Activated T-helper 2 cell treated with anti-CD3 and anti-CD28 coated beads, Interferon-gamma antibody, Interleukin-2, Interleukin-4, amounts not matched to agents 10 μg/mL and 5 μg/mL and 100 μg/mL, durations not matched to agents 14 hours and 24 hours and 36 hours (primary cell): Measurements from ENCODE around the gene TMPRSS12. TPM values are rescaled to one million over a fixed set of nuclear protein-coding genes. Genes with fewer than 3 reads are reported as not detected.
"Not testable (repeated sequence)": the region's sequence is repeated elsewhere in the genome, so short reads cannot be mapped to it uniquely, and the experiment has no call there.

Experiments
- DNase-seq: peaks from one replicate; pipeline ENCODE4 v3.0.0; 2021; ENCODE audit warnings: low spot score
- H3K27ac Mint-ChIP-seq: one replicate; pipeline ENCODE4 v1.8.0; 2021; ENCODE audit warnings: mixed read lengths
- H3K27me3 Mint-ChIP-seq: one replicate; pipeline ENCODE4 v1.8.0; 2021; ENCODE audit warnings: low read depth, mixed read lengths
- H3K36me3 Mint-ChIP-seq: one replicate; pipeline ENCODE4 v1.8.0; 2021; ENCODE audit warnings: low read depth, mixed read lengths
- H3K4me1 Mint-ChIP-seq: one replicate; pipeline ENCODE4 v1.8.0; 2021; ENCODE audit warnings: low read depth, mixed read lengths
- H3K4me3 Mint-ChIP-seq: one replicate; pipeline ENCODE4 v1.8.0; 2021; ENCODE audit warnings: low read depth, mild to moderate bottlenecking, moderate library complexity, mixed read lengths
- H3K9me3 Mint-ChIP-seq: one replicate; pipeline ENCODE4 v1.8.0; 2021; ENCODE audit warnings: mixed read lengths
- intact Hi-C: fragments of 100-400 bp; cut with micrococcal nuclease; formaldehyde crosslinking; loops from one replicate; pipeline ENCODE4 v1.15.1; 2023
- total RNA-seq: library from RNA; stranded (reverse); gene quantifications from 2 replicates; pipeline ENCODE4 v1.2.3, GENCODE V29; 2022

TMPRSS12 gene, protein sequence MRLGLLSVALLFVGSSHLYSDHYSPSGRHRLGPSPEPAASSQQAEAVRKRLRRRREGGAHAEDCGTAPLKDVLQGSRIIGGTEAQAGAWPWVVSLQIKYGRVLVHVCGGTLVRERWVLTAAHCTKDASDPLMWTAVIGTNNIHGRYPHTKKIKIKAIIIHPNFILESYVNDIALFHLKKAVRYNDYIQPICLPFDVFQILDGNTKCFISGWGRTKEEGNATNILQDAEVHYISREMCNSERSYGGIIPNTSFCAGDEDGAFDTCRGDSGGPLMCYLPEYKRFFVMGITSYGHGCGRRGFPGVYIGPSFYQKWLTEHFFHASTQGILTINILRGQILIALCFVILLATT
- not detected in 2 replicates for total RNA-seq

DNA sequence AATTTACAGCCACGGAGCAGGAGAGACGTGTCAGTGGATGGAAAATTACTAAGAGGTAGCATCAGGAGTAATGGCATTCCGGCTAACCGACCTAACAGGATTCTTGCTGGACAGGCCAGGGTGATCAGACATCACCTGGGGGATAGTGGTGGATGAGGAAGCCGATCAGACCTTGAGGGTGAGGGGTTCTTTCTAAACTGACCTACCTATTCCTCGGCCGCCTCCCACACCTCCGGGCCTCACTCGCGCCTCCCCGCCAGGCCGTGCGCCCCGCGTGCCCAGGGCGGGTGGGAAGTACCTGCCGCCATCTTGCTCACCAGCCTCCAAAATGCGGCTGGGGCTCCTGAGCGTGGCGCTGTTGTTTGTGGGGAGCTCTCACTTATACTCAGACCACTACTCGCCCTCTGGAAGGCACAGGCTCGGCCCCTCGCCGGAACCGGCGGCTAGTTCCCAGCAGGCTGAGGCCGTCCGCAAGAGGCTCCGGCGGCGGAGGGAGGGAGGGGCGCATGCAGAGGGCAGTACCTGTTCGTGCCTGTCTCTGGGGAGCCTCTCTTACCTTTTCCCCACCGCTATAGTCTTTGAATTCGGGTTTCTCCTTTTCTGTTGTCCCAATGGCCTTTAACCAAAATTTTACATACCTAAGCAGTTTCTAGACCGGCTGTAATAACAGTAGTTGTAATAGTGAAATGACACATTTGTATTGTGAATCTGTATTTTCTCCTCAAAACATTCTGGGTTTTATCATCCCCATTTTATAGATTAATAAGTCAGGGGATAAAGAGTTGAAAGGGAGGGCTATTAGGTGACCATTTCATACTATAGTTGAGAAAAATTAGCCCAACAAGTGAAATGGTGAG is at the start of gene TMPRSS12:
Gene TMPRSS12, plus strand, starts transcription at position 290 of the 857 bp plus-strand sequence. Its CDS starts 39 bp downstream, at position 329.
- no peak for DNase-seq
- H3K27ac Mint-ChIP-seq = no peak within 1 kb of the TSS
- no peaks in the 10 kb centered on the region for H3K36me3 Mint-ChIP-seq
- no peak within 1 kb of the TSS for H3K4me3 Mint-ChIP-seq
- intact Hi-C loops = no loop called here
- peaks cover 17% of the 10 kb centered on the region for H3K9me3 Mint-ChIP-seq
- H3K4me1 Mint-ChIP-seq = no peaks in the 10 kb centered on the region
- H3K27me3 Mint-ChIP-seq = peaks cover 7% of the 10 kb centered on the region

DNA sequence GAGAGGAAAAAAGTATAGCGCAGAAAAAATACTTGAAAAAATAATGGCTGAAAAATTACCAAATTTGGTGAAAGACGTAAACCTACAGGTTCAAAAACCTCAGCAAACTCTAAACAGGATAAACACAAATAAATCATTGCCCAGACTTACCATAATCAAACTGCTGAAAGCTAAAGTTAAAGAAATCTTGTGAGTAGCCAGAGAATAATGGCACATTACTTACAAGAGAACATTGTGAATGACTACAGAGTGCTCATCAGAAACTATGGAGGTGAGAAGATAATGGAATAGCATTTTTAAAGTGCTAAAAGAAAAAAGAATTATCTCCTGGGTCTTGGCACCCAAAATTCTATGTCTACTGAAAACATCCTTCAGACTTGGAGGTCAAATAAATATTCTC is 42.8 kb upstream of the TMPRSS12 start:
- DNase-seq = no peak
- peaks cover 21% of the 10 kb centered on the region for H3K9me3 Mint-ChIP-seq
- H3K27me3 Mint-ChIP-seq = no peaks in the 10 kb centered on the region
- no peaks in the 10 kb centered on the region for H3K4me1 Mint-ChIP-seq
- H3K36me3 Mint-ChIP-seq = peaks cover 81% of the 10 kb centered on the region
- H3K4me3 Mint-ChIP-seq = no peak overlapping the region
- H3K27ac Mint-ChIP-seq = no peak overlapping the region
- intact Hi-C loops = no loop called here

DNA sequence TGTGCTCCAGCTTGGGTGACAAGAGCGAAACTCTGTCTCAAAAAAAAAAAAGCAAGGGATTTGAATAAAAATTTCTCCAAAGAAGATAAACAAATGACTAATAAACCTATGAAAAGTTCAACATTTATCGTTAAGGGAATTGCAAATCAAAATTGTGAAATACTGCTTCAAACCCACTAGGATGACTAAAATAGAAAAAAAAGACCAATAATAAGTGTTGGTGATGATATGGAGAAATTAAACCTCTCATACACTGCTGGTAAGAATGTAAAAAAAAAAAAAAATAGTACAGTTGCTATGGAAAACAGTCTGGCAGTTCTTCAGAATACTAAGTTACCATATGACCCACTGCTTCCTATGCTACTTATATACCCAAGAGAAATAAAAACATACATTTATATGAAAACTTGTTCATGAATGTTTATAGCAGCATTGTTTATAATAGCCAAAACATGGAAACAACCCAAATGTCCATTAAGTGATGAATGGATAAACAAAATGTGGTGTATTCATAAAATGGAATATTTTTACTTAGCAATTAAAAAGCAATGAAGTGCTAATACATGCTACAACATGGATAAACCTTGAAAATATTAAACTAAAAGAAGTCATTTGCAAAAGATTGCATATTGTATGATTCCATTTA is 39.4 kb upstream of the TMPRSS12 start:
- Mint-ChIP-seq H3K9me3 (peaks cover 18% of the 10 kb centered on the region), H3K27me3 (no peaks in the 10 kb centered on the region), H3K27ac (no peak overlapping the region), H3K4me1 (no peaks in the 10 kb centered on the region), H3K4me3 (no peak overlapping the region), H3K36me3 (peaks cover 57% of the 10 kb centered on the region)
- intact Hi-C loops = no loop called here
- no peak for DNase-seq

DNA sequence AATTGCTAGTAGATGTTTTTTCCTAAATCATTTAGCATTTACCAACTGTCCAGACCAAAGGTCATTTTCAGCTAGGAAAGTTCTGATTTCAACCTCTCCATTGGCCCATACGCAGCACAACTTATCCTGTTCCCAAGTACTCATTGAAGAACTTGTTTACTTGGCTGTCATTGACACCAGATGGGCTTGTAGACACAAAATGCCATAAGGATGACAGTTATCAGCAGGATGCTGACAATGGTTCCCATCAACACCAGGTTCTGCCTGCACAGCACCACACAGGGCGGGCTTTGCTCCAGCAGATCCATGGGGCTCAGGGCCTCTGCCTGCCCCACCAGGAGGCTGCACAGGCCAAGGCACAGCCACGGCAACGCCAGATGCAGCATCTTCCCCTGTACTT is 36.5 kb upstream of the TMPRSS12 start:
- intact Hi-C loops = no loop called here
- no peak overlapping the region for H3K27ac Mint-ChIP-seq

DNA sequence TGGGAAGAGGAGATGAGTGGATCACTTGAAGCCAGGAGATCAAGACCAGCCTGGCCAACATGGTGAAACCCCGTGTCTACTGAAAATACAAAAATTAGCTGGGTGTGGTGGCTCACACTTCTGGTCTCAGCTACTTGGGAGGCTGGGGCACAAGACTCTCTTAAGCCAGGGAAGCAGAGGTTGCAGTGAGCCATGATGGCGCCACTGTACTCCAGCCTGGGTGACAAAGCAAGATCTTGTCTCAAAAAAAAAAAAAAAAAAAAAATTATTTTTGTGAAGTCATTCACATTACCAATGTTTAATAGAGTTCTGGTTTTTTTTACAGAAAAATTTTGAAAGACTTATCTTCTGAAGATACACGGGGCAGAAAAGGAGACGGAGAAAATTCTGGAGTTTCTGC is 33.6 kb upstream of the TMPRSS12 start:
- H3K36me3 Mint-ChIP-seq = peaks cover 35% of the 10 kb centered on the region
- intact Hi-C loops, H3K4me3 Mint-ChIP-seq, H3K27me3 Mint-ChIP-seq, H3K27ac Mint-ChIP-seq, H3K9me3 Mint-ChIP-seq, H3K4me1 Mint-ChIP-seq, DNase-seq: not testable (repeated sequence)

More for the DNA sequence above, 36.5 kb upstream of the TMPRSS12 start:
- DNase-seq = no peak
- no peaks in the 10 kb centered on the region for H3K27me3 Mint-ChIP-seq
- H3K36me3 Mint-ChIP-seq = peaks cover 39% of the 10 kb centered on the region
- no peaks in the 10 kb centered on the region for H3K4me1 Mint-ChIP-seq
- no peak overlapping the region for H3K4me3 Mint-ChIP-seq
- no peaks in the 10 kb centered on the region for H3K9me3 Mint-ChIP-seq

GRCh38 chr12:50814921-50815320 is 27.8 kb upstream of the TMPRSS12 start:
- intact Hi-C loops = not testable (repeated sequence)

DNA sequence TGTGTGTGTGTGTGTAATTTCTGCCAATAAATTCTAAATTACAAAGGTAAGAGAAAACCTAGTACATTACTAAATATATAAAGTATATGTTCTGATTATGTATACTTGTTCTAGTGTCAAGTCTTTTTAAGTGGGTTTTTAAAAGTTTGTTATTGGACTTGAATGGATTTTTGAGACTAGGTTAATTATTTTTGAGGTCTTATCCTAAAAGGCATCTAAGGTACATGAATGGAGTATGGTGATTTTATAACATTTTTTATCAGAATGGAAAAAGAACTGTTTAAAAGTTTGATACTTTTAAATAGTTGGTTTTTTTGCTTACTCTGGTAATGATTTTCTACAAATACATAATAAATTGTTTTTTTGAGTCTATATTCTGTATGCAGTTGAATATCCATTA is 22.5 kb upstream of the TMPRSS12 start:
- Mint-ChIP-seq H3K27ac (no peak overlapping the region), H3K9me3 (no peaks in the 10 kb centered on the region), H3K4me3 (no peak overlapping the region), H3K4me1 (peaks cover 5% of the 10 kb centered on the region), H3K27me3 (no peaks in the 10 kb centered on the region), H3K36me3 (peaks cover 37% of the 10 kb centered on the region)
- DNase-seq = no peak
- intact Hi-C loops = loop anchor here (5.0 to 10.0 kb wide), 2 partner anchors 58 to 525 kb away; partner anchors contain the start of genes ATF1 and CELA1

More at GRCh38 chr12:50814921-50815320, 27.8 kb upstream of the TMPRSS12 start:
- DNase-seq, H3K4me1 Mint-ChIP-seq, H3K27ac Mint-ChIP-seq, H3K4me3 Mint-ChIP-seq, H3K27me3 Mint-ChIP-seq, H3K9me3 Mint-ChIP-seq: not testable (repeated sequence)
- peaks cover 59% of the 10 kb centered on the region for H3K36me3 Mint-ChIP-seq

DNA sequence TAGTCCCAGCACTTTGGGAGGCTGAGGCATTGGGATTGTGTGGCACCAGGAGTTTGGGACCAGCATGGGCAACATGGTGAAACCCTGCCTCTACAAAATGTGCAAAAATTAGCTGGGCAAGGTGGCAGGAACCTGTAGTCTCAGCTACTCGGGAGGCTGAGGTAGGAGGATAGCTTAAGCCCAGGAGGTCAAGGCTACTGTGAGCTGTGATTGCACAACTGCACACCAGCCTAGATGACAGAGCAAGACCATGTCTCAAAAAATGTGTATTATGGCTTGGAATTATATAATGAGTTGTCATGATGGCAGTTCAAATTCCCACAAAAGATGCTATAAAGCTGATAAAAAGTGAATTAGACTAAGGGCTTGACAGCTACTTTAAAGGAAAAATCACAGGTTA is 20.6 kb upstream of the TMPRSS12 start:
- H3K27me3 Mint-ChIP-seq = no peaks in the 10 kb centered on the region
- peaks cover 21% of the 10 kb centered on the region for H3K36me3 Mint-ChIP-seq
- H3K4me1 Mint-ChIP-seq = peaks cover 6% of the 10 kb centered on the region
- DNase-seq = no peak
- no peaks in the 10 kb centered on the region for H3K9me3 Mint-ChIP-seq
- intact Hi-C loops = loop anchor here (5.0 to 10.0 kb wide), 2 partner anchors 60 to 523 kb away; partner anchors contain the start of genes ATF1 and CELA1
- no peak overlapping the region for H3K4me3 Mint-ChIP-seq
- no peak overlapping the region for H3K27ac Mint-ChIP-seq

DNA sequence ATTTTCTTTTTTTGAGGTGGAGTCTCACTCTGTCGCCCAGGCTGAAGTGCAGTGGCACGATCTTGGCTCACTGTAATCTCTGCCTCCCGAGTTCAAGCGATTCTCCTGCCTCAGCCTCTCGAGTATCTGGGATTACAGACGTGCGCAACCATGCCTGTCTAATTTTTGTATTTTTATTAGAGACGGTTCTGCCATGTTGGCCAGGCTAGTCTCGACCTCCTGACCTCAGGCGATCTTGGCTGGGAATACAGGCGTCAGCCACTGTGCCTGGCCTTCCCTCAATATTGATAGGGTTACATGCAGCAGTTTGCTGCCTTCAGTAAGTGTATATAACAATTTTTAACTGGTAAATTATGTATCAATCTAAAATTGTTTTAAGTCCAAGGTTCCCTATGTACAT is 19.0 kb upstream of the TMPRSS12 start:
- not testable (repeated sequence) for DNase-seq, H3K4me1 Mint-ChIP-seq, H3K9me3 Mint-ChIP-seq, H3K27me3 Mint-ChIP-seq, H3K27ac Mint-ChIP-seq, H3K4me3 Mint-ChIP-seq
- intact Hi-C loops = loop anchor here (2.0 to 10.0 kb wide), 3 partner anchors 61 to 521 kb away; partner anchors contain the start of genes ATF1 and CELA1
- peaks cover 13% of the 10 kb centered on the region for H3K36me3 Mint-ChIP-seq

- DNase-seq = no peak
- H3K36me3 Mint-ChIP-seq = peaks cover 3% of the 10 kb centered on the region
- peak overlapping the region; percentile 29 for H3K27ac Mint-ChIP-seq
- H3K9me3 Mint-ChIP-seq = no peaks in the 10 kb centered on the region
- H3K4me1 Mint-ChIP-seq = peaks cover 6% of the 10 kb centered on the region
- no peak overlapping the region for H3K4me3 Mint-ChIP-seq
- intact Hi-C loops = loop anchor here (1.0 to 10.0 kb wide), 4 partner anchors 63 to 520 kb away; partner anchors contain the start of genes ATF1 and CELA1
- no peaks in the 10 kb centered on the region for H3K27me3 Mint-ChIP-seq
Measured at GRCh38 chr12:50824914-50825313, 17.8 kb upstream of the TMPRSS12 start.

- no peak for DNase-seq
- Mint-ChIP-seq H3K27ac (no peak overlapping the region), H3K36me3 (peaks cover 3% of the 10 kb centered on the region), H3K9me3 (no peaks in the 10 kb centered on the region), H3K4me1 (peaks cover 6% of the 10 kb centered on the region), H3K4me3 (no peak overlapping the region), H3K27me3 (no peaks in the 10 kb centered on the region)
- intact Hi-C loops = loop anchor here (1.0 to 10.0 kb wide), 3 partner anchors 161 to 519 kb away; partner anchors contain the start of gene CELA1
Measured at GRCh38 chr12:50825372-50825838, 17.3 kb upstream of the TMPRSS12 start.

GRCh38 chr12:50828121-50828520 is 14.6 kb upstream of the TMPRSS12 start:
- H3K9me3 Mint-ChIP-seq = peaks cover 2% of the 10 kb centered on the region
- H3K27me3 Mint-ChIP-seq = no peaks in the 10 kb centered on the region
- no peaks in the 10 kb centered on the region for H3K36me3 Mint-ChIP-seq
- peaks cover 6% of the 10 kb centered on the region for H3K4me1 Mint-ChIP-seq
- DNase-seq = no peak
- intact Hi-C loops = loop anchor here (10.0 kb wide), 1 partner anchor 517 kb away; the partner anchor contains the start of gene CELA1
- H3K4me3 Mint-ChIP-seq = no peak overlapping the region
- no peak overlapping the region for H3K27ac Mint-ChIP-seq
